ENCODE results near the gene MIDN. TPM values are rescaled to one million over a fixed set of nuclear protein-coding genes. Genes with fewer than 3 reads are reported as not detected.

Gene MIDN
- total RNA-seq, 1 experiment from 2014 or later = 286 TPM

GRCh38 chr19:1237754-1238368 lies 10.5 kb upstream of the MIDN start, which contains the start of gene CBARP:
Gene CBARP, minus strand, starts transcription at chr19:1238005. Its CDS starts 1,905 bp downstream, at chr19:1236100.
- H2BK12ac ChIP-seq (ENCODE audit: insufficient read length, low read depth, low read length) = no peak within 1 kb of the TSS
- no peak for TF ChIP-seq CTCF (conservative IDR thresholded peaks at IDR 0.05)
- no peaks in the 10 kb centered on the region for H3K27me3 ChIP-seq (ENCODE audit: insufficient read depth, low read length)
- peak within 1 kb of the TSS; percentile 52 to 90 (median 82); a peak in 5 of 7 replicates for H3K27ac Mint-ChIP-seq
- no peak within 1 kb of the TSS for H3K56ac ChIP-seq (ENCODE audit: insufficient read length, low read depth, low read length)
- H3K9me3 ChIP-seq (ENCODE audit: control insufficient read depth, low read depth, low read length) = no peaks in the 10 kb centered on the region
- no peak within 1 kb of the TSS for H3K4ac ChIP-seq (ENCODE audit: low read depth, low read length)
- DNase-seq = no peak
- WGBS (ENCODE audit: extremely low coverage, insufficient read length, low lambda C conversion rate) = no CpG with 5 or more reads among the region's 87 CpGs
- H3K4me2 ChIP-seq (ENCODE audit: insufficient read depth, insufficient read length, low read length) = peak within 1 kb of the TSS; percentile 53
- H4K91ac ChIP-seq (ENCODE audit: insufficient read length, low read depth, low read length) = no peak within 1 kb of the TSS
- H3K4me1 ChIP-seq (ENCODE audit: insufficient read depth, low read length) = no peaks in the 10 kb centered on the region
- no peaks in the 10 kb centered on the region for H4K20me1 ChIP-seq (ENCODE audit: control insufficient read depth, insufficient read depth, insufficient read length)
- no peaks in the 10 kb centered on the region; a peak in 1 of 5 replicates for H3K9me3 Mint-ChIP-seq
- H3K4me3 Mint-ChIP-seq = peak within 1 kb of the TSS; percentile 76 to 87
- H2AFZ ChIP-seq (ENCODE audit: low read length) = no peak within 1 kb of the TSS
- H2BK120ac ChIP-seq (ENCODE audit: low read depth, low read length, poor library complexity, severe bottlenecking) = no peak within 1 kb of the TSS
- H3K36me3 Mint-ChIP-seq (ENCODE audit: insufficient read depth in 1 of 3, low read depth in 3 of 3) = peaks cover 0 to 20% (median 9%) of the 10 kb centered on the region in 3 experiments; a peak in 4 of 7 replicates
- no peaks in the 10 kb centered on the region; the same call in 1 of the 2 replicates for H3K79me2 ChIP-seq (ENCODE audit: insufficient read depth, low read length)
- no peak within 1 kb of the TSS for H3T11ph ChIP-seq (ENCODE audit: low read length)
- no peak within 1 kb of the TSS for H3K23ac ChIP-seq (ENCODE audit: insufficient read length, low read depth, low read length)
- H3K4me1 Mint-ChIP-seq = peaks cover 13 to 19% of the 10 kb centered on the region in 2 experiments
- no peak within 1 kb of the TSS for H3K18ac ChIP-seq (ENCODE audit: insufficient read length, low read depth, low read length)
- H3K14ac ChIP-seq (ENCODE audit: insufficient read depth, low read length) = peak within 1 kb of the TSS; percentile 13; the same call in 1 of the 2 replicates
- no peak within 1 kb of the TSS for H4K8ac ChIP-seq (replicated peaks; ENCODE audit: insufficient read length, low read depth, low read length)
- peaks cover 1% of the 10 kb centered on the region for H3K27me3 Mint-ChIP-seq (ENCODE audit: low read depth)
- H4K5ac ChIP-seq (ENCODE audit: insufficient read length, low read depth, low read length) = no peak within 1 kb of the TSS
- no peak within 1 kb of the TSS for H2BK15ac ChIP-seq (ENCODE audit: low read depth, low read length)
- H3K9ac ChIP-seq (ENCODE audit: extremely low read depth, insufficient read length, low read length) = no peak within 1 kb of the TSS
- no peak within 1 kb of the TSS for H2AK5ac ChIP-seq (ENCODE audit: insufficient read length, low read length)
- no peak within 1 kb of the TSS for H2BK20ac ChIP-seq (ENCODE audit: low read depth, low read length, poor library complexity, severe bottlenecking)
- H2BK5ac ChIP-seq (ENCODE audit: insufficient read length, low read length) = no peak within 1 kb of the TSS
- no peaks in the 10 kb centered on the region for H3K79me1 ChIP-seq (ENCODE audit: insufficient read depth, low read depth, low read length, poor library complexity, severe bottlenecking)
- H3K23me2 ChIP-seq (ENCODE audit: insufficient read length, low read depth, low read length, poor library complexity, severe bottlenecking) = peaks cover 11% of the 10 kb centered on the region
- no peak within 1 kb of the TSS for H3K27ac ChIP-seq (ENCODE audit: insufficient read length, low read depth, low read length)

Measured in H9 (cell line).